Progenitor cell of endocrine pancreas (in vitro differentiated cells): ENCODE data around the gene APCDD1L. TPM values are rescaled to one million over a fixed set of nuclear protein-coding genes. Genes with fewer than 3 reads are reported as not detected.

Source experiments
- DNase-seq: peaks from one replicate; pipeline ENCODE4 v3.0.0; 2021; ENCODE audit warnings: low spot score; ENCODE audit not compliant: unreplicated experiment
- H3K27ac Mint-ChIP-seq: 2 replicates; pipeline ENCODE4 v1.8.0; 2021; ENCODE audit warnings: mild to moderate bottlenecking, moderate library complexity, mixed read lengths
- H3K27me3 Mint-ChIP-seq: 2 replicates; pipeline ENCODE4 v1.8.0; 2021; ENCODE audit warnings: mixed read lengths
- H3K36me3 Mint-ChIP-seq: 2 replicates; pipeline ENCODE4 v1.8.0; 2022; ENCODE audit warnings: mixed read lengths; ENCODE audit not compliant: insufficient read depth
- H3K4me1 Mint-ChIP-seq: 2 replicates; pipeline ENCODE4 v1.8.0; 2021; ENCODE audit warnings: low read depth, mixed read lengths
- H3K4me3 Mint-ChIP-seq: 2 replicates; pipeline ENCODE4 v1.8.0; 2021; ENCODE audit warnings: low read depth, mild to moderate bottlenecking, moderate library complexity, mixed read lengths
- H3K9me3 Mint-ChIP-seq: 2 replicates; pipeline ENCODE4 v1.8.0; 2021; ENCODE audit warnings: low read depth, mixed read lengths
- CTCF ChIP-seq: fragments of 200-600 bp; sonication (generic); IDR thresholded peaks from one replicate; pipeline ENCODE4 v1.5.0; 2021; ENCODE audit warnings: antibody characterized with exemption, mild to moderate bottlenecking; ENCODE audit not compliant: unreplicated experiment
- total RNA-seq: library from RNA; stranded (reverse); gene quantifications from 2 replicates; pipeline ENCODE4 v1.2.1, GENCODE V29; 2021

The APCDD1L gene
- total RNA-seq, 1 donor from 2014 or later = not detected

DNA sequence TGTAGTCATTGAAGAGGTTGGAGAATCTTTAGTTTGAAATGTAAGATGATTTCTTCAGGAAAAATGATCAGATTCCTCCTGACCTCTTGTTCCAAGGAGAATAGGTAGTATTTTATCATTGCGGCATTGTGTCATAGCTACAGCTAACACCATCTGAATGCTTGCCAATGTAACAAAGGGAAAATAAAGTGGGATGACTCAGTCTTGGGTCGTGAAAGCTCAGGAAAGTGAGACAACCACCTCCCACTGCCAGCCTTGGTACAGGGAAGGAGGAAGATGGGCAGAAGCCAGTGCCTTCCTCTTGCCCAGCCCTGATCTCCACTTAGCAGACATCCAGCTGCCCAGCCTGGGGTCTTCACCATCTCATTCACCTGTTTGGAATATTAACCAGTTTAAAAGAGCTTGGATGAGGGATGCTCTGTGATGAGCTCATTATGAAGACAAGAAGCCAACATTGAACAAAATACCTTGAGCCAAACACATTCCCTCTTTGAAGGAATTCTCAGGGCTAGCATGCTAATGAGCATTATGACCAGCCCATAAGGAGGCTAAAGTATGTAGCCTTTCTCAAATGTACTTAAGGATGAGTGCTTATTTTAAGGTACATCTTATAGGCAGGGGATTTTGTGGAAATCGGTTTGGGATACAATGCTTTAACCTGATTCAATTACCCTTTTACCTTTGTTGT lies 40.0 kb upstream of the APCDD1L start:
- Mint-ChIP-seq H3K4me1 (peaks cover 8% of the 10 kb centered on the region), H3K27me3 (peaks cover 45% of the 10 kb centered on the region), H3K4me3 (no peak overlapping the region), H3K27ac (no peak overlapping the region), H3K36me3 (no peaks in the 10 kb centered on the region), H3K9me3 (no peaks in the 10 kb centered on the region)
- DNase-seq = no peak
- TF ChIP-seq CTCF = no peak

GRCh38 chr20:58554541-58554940 lies 39.3 kb upstream of the APCDD1L start:
- Mint-ChIP-seq H3K27me3 (peaks cover 47% of the 10 kb centered on the region), H3K9me3 (no peaks in the 10 kb centered on the region), H3K27ac (no peak overlapping the region), H3K36me3 (no peaks in the 10 kb centered on the region), H3K4me1 (peaks cover 8% of the 10 kb centered on the region), H3K4me3 (no peak overlapping the region)
- no peak for DNase-seq
- no peak for TF ChIP-seq CTCF

GRCh38 chr20:58553841-58554240 lies 38.6 kb upstream of the APCDD1L start:
- TF ChIP-seq CTCF = no peak
- Mint-ChIP-seq H3K9me3 (no peaks in the 10 kb centered on the region), H3K27me3 (peaks cover 54% of the 10 kb centered on the region), H3K4me1 (peaks cover 8% of the 10 kb centered on the region), H3K4me3 (no peak overlapping the region), H3K27ac (no peak overlapping the region), H3K36me3 (no peaks in the 10 kb centered on the region)
- no peak for DNase-seq

DNA sequence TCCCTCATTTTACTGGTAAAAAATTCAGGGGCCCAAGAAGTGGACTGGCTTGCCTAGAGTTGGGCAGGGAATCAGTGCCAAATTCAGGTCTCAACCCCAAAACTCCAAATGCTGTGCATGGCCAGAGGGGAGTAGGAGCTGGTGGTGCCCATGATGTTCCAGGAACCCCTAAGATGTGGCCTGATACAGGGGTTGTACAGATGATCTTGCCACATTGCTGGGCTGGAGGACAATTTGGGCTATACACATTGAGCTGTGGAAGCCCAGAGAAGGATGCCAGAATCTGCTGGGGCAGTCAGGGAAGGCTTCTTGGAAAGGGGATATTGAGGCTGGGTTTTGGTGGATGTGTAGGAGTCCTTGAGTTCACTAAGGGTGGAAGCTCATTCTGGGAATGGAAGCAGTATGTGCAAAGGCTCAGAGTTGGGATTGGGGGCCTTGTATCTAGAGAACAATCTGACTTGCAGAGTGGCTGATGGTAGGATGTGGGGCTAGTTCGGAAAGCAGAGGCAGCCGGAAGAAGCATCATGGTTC lies 38.0 kb upstream of the APCDD1L start:
- no peaks in the 10 kb centered on the region for H3K9me3 Mint-ChIP-seq
- H3K4me1 Mint-ChIP-seq = peaks cover 8% of the 10 kb centered on the region
- H3K36me3 Mint-ChIP-seq = no peaks in the 10 kb centered on the region
- H3K27ac Mint-ChIP-seq = no peak overlapping the region
- TF ChIP-seq CTCF = no peak
- DNase-seq = no peak
- H3K27me3 Mint-ChIP-seq = peaks cover 55% of the 10 kb centered on the region
- H3K4me3 Mint-ChIP-seq = no peak overlapping the region

- H3K4me3 Mint-ChIP-seq = no peak overlapping the region
- H3K27me3 Mint-ChIP-seq = peaks cover 55% of the 10 kb centered on the region
- no peak for DNase-seq
- no peak for TF ChIP-seq CTCF
- H3K4me1 Mint-ChIP-seq = peaks cover 16% of the 10 kb centered on the region
- no peaks in the 10 kb centered on the region for H3K36me3 Mint-ChIP-seq
- H3K27ac Mint-ChIP-seq = no peak overlapping the region
- no peaks in the 10 kb centered on the region for H3K9me3 Mint-ChIP-seq
Measured at GRCh38 chr20:58552366-58552934, 37.3 kb upstream of the APCDD1L start.
